NB4 (cell line): Measurements from ENCODE around the gene EIF4A3.

Source experiments
- MYC ChIP-seq: IDR thresholded peaks from 2 replicates; pipeline ENCODE4 v1.6.1; 2011; ENCODE audit warnings: low read depth, low read length
- POLR2A ChIP-seq: IDR thresholded peaks from 2 replicates; pipeline ENCODE4 v1.6.1; 2011; ENCODE audit warnings: mild to moderate bottlenecking; ENCODE audit not compliant: insufficient read length; ENCODE audit errors: extremely low read depth
- TF ChIP-seq, protein P1 (sequence below): IDR thresholded peaks from one replicate; pipeline ENCODE4 v1.5.1; 2012; ENCODE audit warnings: low read depth, low read length

GRCh38 chr17:80177986-80178595, 31.2 kb upstream of the EIF4A3 start:
- TF ChIP-seq, protein P1, sequence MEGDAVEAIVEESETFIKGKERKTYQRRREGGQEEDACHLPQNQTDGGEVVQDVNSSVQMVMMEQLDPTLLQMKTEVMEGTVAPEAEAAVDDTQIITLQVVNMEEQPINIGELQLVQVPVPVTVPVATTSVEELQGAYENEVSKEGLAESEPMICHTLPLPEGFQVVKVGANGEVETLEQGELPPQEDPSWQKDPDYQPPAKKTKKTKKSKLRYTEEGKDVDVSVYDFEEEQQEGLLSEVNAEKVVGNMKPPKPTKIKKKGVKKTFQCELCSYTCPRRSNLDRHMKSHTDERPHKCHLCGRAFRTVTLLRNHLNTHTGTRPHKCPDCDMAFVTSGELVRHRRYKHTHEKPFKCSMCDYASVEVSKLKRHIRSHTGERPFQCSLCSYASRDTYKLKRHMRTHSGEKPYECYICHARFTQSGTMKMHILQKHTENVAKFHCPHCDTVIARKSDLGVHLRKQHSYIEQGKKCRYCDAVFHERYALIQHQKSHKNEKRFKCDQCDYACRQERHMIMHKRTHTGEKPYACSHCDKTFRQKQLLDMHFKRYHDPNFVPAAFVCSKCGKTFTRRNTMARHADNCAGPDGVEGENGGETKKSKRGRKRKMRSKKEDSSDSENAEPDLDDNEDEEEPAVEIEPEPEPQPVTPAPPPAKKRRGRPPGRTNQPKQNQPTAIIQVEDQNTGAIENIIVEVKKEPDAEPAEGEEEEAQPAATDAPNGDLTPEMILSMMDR, result no peak
- TF ChIP-seq POLR2A (no peak), MYC (no peak)
